CD1c-positive myeloid dendritic cell (primary cell): ENCODE data around the gene UHRF2.
A peak's percentile ranks its signal among the peaks of the same experiment; 100 is the strongest.
"Not testable (repeated sequence)": the region's sequence is repeated elsewhere in the genome, so short reads cannot be mapped to it uniquely, and the experiment has no call there.

Experiments used
- DNase-seq: peaks from one replicate; pipeline ENCODE4 v3.0.0-alpha.2; 2016; ENCODE audit errors: extremely low spot score

The UHRF2 gene, protein sequence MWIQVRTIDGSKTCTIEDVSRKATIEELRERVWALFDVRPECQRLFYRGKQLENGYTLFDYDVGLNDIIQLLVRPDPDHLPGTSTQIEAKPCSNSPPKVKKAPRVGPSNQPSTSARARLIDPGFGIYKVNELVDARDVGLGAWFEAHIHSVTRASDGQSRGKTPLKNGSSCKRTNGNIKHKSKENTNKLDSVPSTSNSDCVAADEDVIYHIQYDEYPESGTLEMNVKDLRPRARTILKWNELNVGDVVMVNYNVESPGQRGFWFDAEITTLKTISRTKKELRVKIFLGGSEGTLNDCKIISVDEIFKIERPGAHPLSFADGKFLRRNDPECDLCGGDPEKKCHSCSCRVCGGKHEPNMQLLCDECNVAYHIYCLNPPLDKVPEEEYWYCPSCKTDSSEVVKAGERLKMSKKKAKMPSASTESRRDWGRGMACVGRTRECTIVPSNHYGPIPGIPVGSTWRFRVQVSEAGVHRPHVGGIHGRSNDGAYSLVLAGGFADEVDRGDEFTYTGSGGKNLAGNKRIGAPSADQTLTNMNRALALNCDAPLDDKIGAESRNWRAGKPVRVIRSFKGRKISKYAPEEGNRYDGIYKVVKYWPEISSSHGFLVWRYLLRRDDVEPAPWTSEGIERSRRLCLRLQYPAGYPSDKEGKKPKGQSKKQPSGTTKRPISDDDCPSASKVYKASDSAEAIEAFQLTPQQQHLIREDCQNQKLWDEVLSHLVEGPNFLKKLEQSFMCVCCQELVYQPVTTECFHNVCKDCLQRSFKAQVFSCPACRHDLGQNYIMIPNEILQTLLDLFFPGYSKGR

DNA sequence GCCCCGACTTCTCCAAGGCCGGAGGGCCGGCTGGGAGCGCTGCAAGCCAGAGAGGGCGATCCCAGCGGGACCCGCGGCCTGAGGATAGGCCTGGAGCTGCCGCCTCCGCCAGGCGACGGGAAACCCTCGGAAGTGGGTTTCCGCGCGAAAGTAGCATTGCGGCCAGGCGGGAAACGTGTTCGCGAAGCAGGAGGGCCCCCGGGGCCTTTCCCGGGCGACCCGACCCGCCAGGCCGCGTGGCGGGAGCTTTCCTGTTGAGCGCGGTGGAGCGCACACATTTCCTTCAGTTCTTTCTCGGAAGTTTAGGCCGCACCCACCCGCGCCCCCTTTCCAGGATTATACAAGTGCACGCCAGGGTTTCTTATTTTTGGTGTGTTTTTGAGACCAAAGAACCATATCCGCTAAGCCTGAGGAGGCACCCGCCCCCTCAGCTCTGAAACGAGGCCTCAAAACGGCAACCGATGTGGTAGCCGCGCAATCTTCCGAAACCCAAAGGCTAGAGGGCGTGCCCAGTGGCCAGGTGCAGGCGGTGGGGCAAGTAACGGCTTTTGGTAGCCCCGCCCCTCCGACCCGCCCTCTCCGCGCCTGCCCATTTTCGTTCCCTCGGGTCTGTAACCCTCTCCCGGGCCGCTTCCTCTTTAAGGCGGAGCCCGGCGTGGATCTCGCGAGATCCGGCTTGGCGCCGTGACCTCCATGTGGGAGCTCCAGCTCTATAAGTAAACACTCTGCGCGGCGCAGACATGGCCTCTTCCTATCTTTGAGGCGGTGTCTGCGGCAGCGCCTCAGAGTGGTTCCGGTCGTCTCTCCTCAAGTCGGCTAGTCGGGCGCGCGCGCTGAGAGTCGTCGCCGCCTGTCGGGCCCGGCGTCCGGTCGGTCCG lies at the start of gene UHRF2:
UHRF2 (plus strand) TSS at position 713 of the 878 bp plus-strand sequence. CDS start 292 bp downstream, outside the sequence.
- DNase-seq, result peak; percentile 100

DNA sequence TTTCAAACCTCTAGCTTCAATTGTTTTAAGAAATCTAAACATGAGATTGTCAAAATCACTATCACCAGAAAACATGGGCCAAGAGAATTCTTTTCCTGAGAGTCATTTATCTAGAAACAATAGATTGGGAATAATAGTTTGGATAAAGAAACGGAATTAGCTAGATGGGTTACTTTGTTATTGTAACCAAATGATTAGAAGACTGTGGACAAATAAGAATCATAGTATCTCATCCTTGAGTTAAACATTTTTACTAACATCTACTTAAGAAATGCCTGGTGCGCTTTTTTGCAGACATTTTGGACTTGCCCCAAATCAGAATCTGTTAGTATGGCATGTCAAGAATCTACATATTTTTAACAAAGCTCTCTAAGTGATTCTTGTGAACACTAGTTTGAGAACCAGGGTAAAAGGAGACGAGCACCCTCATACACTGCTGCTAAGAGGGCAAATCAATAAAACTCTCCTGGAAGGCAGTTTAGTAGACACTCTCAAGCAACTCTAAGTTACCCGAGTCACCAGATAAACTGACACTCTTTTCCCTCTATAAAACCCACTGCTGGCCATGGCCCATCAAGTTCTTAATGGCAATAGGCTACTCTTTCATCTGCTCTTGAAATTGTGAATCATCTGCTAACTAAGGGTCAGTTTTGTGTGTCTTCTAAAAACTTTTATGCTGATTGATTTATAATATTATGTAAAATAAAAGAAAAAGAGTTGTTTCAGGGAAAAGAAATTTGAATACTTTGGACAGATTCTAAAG lies 45.7 kb upstream of the UHRF2 start:
- no peak for DNase-seq

DNA sequence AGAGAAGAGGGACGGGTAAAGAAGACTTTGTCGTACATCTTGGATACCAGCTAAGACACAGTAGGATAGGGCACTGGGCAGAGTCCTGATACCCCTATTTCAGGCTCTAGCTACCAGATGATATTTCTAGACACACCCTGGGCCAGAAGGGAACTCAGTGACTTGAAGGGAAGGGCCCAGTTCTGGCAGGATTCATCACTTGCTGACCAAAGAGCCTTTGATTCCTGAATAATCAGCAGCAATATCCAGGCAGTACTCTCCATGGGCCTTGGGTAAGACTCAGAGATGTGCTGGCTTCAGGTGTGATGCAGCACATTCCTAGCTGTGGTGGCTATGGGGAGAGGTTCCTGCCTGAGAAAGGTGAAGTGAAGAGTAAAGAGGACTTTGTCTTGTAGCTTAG lies 44.2 kb upstream of the UHRF2 start:
- no peak for DNase-seq

- DNase-seq, result not testable (repeated sequence)
Observed at GRCh38 chr9:6381477-6382012, 31.5 kb upstream of the UHRF2 start.

DNA sequence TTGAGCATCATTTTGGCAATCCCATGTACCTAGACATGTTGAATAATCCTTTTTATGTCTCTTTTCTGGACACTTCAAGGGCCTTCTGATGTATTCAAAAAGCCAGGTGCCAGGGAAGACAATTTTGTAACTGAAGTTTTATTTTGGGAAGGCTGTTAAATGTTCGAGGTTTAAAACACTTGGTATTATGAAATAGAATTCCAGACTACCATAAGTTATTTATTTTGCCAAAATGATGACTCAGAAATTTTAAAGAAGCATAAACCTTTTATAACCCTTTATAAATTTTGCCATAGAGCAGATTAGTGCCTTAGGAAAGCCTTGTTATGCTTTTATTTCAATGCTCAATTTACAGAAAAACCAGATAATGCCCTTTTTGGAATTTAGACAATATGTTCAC lies 30.3 kb upstream of the UHRF2 start:
- DNase-seq, result no peak

DNA sequence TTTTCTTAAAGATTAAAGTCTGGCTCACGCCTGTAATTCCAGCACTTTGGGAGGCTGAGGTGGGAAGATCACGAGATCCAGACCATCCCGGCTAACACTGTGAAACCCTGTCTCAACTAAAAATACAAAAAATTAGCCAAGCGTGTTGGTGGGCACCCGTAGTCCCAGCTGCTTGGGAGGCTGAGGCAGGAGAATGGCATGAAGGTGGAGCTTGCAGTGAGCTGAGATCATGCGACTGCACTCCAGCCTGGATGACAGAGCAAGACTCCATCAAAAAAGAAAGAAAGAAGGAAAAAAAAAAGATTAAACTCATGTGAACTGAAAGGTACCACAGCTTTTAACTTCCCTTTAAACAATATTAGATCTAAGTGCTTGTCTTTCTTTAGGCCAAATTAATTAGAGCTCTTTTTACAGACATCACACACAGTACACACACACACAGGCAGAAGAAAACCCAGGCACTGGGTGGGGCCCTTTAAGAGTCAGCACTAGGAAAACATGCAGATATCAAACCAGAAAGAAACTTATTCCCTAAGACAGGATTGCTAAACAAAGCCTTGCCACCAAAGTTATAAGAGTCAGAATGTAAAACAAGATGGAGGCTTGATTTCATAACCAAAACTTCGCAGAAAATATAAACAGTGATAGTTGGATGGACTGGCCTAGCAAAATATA lies 29.3 kb upstream of the UHRF2 start:
- no peak for DNase-seq

DNA sequence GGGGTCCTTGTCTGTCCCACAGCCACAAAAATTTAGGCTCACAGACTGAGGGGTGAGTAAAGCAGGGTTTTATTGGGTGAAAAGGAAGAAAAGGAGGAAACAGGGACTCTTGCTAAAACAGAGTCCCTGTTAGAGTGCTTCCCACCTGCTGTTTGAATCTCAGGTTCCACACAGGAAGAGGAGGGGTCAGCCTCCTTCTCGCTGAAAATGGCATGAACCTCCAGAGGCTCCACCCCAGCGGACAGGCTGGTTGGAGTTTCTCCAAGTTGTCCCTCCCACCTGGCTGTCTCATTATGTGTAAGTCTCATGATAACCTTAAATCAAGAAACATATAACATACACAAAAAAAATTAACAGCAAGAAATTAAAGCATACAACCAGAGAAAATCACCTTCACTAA lies 28.3 kb upstream of the UHRF2 start:
- DNase-seq, result no peak

DNA sequence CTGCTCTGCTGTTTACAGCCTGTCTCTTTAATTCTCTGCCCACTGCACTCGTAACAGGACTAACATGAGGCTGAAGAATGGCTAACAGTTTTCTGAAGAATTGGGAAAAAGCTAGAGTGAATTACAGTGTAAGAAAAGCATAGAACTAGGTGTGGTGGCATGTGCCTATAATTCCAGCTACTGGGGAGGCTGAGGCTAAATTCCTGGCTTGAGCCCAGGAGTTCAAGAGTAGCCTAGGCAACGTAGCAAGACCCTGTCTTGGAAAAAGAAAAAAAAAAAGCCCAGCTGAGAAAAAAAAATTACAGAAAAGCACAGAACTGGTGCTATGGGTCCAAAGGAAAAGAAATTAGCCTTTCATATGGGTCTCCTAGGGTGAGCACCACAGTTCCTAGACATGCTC lies 13.9 kb upstream of the UHRF2 start:
- no peak for DNase-seq

GRCh38 chr9:6405371-6405770 lies 7.6 kb upstream of the UHRF2 start:
- DNase-seq, result no peak

- no peak for DNase-seq
Observed at GRCh38 chr9:6407778-6408177, 5.2 kb upstream of the UHRF2 start.

DNA sequence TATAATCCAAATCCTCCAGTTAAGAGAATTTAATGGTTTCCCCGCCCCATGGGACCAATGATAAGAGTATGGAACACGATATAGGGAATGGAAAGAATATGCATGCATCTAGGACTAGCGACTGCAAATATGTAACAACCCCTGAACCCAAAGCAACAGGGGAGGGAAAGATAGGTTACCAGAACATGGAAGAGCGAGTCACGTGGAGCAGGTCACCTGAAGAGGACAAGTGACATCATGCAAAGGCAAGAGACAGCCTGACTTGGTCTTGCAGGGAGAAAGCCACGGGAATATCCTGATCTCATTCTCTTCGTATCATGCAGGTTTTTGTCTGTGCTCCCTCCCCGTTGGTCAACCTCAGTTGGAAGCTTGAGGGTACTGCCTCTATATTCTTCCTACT lies 4.7 kb upstream of the UHRF2 start:
- DNase-seq, result no peak

- DNase-seq, result no peak
Observed at GRCh38 chr9:6409811-6410210, 3.2 kb upstream of the UHRF2 start.

- peak; percentile 22 for DNase-seq
Observed at GRCh38 chr9:6410633-6411032, 2.4 kb upstream of the UHRF2 start.

DNA sequence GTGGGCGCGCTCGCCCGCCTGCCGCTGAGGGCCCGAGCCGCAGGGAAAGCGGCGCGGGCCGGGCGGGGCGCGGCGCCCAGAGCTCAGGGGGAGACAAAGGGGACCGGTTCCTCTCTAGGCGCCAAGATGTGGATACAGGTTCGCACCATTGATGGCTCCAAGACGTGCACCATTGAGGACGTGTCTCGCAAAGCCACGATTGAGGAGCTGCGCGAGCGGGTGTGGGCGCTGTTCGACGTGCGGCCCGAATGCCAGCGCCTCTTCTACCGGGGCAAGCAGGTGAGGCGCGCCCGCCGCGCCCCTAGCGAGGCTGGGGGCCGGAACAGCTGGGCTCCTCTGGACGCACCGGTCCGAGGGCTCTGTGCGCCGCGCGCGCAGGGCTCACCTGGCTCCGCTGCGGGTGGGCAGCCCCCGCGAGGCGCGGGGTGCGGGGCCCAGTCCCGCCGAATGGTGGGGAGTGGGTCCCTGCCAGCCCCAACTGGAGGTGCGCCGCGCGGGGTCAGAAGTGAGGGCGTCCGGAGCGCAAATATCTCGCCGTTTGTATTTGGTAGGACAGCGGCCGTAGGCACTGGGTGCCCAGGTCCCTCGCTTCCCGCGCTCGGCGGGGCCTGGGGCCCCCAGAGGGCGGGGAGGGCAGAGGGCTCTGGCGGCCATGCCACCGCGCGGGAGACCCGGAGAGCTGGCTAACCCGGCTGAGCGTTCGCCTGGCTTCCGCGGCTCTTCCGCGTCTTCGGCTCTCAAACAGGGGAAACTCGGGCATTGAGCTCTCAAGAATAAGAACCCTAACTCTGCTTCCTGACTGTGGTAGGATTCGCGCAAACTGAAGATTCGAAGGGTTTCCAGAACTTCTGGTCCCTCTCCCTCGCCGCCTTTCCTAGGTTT lies 607 bp downstream of the UHRF2 start:
- DNase-seq, result peak; percentile 48

DNA sequence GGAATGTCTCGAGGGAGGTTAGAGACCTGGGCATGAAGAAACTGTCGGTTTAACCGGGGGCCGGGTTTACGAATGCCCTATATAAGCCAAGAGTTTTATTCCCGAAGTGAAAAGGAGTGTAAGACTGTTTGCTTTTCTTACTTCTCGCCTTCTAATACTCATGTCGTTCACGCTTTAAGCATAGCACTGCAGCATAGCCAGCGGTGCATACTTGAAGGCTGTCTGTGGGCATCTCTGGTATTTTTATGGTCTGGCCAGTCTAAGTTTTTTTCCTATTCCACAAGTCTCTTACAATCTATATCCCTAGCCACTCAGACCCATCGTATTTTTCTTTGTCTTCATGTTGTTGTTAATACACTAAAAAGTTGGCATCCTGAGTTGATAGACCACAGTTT lies 1.2 kb downstream of the UHRF2 start:
- peak; percentile 10 for DNase-seq

GRCh38 chr9:6415266-6415665 lies 2.3 kb downstream of the UHRF2 start:
- DNase-seq, result peak; percentile 6

DNA sequence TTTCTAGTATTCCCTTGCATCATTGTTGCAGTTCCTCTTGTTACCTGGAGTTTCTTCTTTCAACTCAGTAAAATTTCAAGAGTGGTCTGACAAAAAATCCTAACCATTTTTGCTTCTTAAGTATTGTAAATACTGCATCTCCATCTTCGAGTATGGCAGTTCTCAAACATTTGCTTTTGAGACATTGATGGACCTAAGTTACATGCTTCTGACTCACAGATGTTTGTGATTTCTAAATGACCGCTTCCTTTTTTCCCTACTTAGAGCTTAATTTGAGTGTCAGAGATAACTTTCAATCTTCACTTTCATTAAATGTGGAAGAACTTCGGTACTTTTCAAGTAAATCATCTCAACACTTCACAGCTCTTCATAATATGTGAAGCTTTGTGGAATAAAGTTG lies 4.2 kb downstream of the UHRF2 start:
- DNase-seq, result peak; percentile 52

GRCh38 chr9:6418764-6419163 lies 5.8 kb downstream of the UHRF2 start:
- DNase-seq, result no peak

DNA sequence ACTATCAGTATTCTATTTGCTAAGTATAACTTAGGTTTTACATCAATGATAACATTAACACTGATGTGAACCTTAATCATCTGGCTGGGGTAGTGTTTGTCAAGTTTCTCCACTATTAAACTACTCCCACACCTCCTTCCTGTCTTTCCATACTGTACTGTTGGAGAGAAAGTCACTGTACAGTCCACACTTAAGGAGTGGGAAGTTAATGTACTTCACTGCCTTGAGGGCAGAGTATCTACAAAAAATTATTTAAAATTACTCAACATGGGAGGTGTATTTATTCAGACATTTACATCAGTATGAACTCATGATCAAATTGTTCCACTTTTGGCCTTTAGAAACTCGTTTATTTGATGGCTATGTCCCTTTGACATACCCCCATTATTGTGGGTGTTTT lies 11.9 kb downstream of the UHRF2 start:
- no peak for DNase-seq
